GM18519 (cell line): ENCODE measurements around the gene ECT2.
"Not testable (repeated sequence)": the region's sequence is repeated elsewhere in the genome, so short reads cannot be mapped to it uniquely, and the experiment has no call there.

Experiments
- ATAC-seq: cut with Tn5 transposase; IDR thresholded peaks from one replicate; pipeline ENCODE4 v1.9.1; 2021; ENCODE audit warnings: mild to moderate bottlenecking, moderate library complexity; ENCODE audit not compliant: unreplicated experiment, low FRiP score

Gene ECT2

GRCh38 chr3:172726380-172726779 lies 24.1 kb upstream of the ECT2 start:
- no peak for ATAC-seq

GRCh38 chr3:172735014-172735413 lies 15.5 kb upstream of the ECT2 start:
- ATAC-seq: no peak

GRCh38 chr3:172739462-172739861 lies 11.1 kb upstream of the ECT2 start:
- no peak for ATAC-seq

- no peak for ATAC-seq
These were observed 4.1 kb upstream of the ECT2 start for GRCh38 chr3:172746475-172746874.

- no peak for ATAC-seq
These were observed 1.1 kb upstream of the ECT2 start for GRCh38 chr3:172749230-172749965.

GRCh38 chr3:172750069-172750367 lies 508 bp upstream of the ECT2 start:
- no peak for ATAC-seq

- ATAC-seq: no peak
These were observed 714 bp downstream of the ECT2 start for GRCh38 chr3:172751175-172751704.

- ATAC-seq: no peak
These were observed 2.1 kb downstream of the ECT2 start for GRCh38 chr3:172752651-172753050.

- no peak for ATAC-seq
These were observed 2.6 kb downstream of the ECT2 start for GRCh38 chr3:172753125-172753524.

- ATAC-seq: not testable (repeated sequence)
These were observed 9.9 kb downstream of the ECT2 start for GRCh38 chr3:172760416-172760815.

GRCh38 chr3:172766241-172766640 lies 15.7 kb downstream of the ECT2 start:
- ATAC-seq: no peak

- no peak for ATAC-seq
These were observed 16.3 kb downstream of the ECT2 start for GRCh38 chr3:172766718-172767405.

- ATAC-seq: no peak
These were observed 19.9 kb downstream of the ECT2 start for GRCh38 chr3:172770382-172770781.

GRCh38 chr3:172771672-172772071 lies 21.1 kb downstream of the ECT2 start:
- ATAC-seq: no peak

- ATAC-seq: no peak
These were observed 25.7 kb downstream of the ECT2 start for GRCh38 chr3:172776049-172776717.

GRCh38 chr3:172777901-172778300 lies 27.4 kb downstream of the ECT2 start:
- ATAC-seq: no peak

GRCh38 chr3:172782235-172782634 lies 31.7 kb downstream of the ECT2 start:
- no peak for ATAC-seq

GRCh38 chr3:172786036-172786435 lies 35.5 kb downstream of the ECT2 start:
- no peak for ATAC-seq

- no peak for ATAC-seq
These were observed 36.5 kb downstream of the ECT2 start for GRCh38 chr3:172787019-172787418.

- ATAC-seq: no peak
These were observed 37.2 kb downstream of the ECT2 start for GRCh38 chr3:172787746-172788145.

- no peak for ATAC-seq
These were observed 48.7 kb downstream of the ECT2 start for GRCh38 chr3:172799246-172799645.

- no peak for ATAC-seq
These were observed 49.6 kb downstream of the ECT2 start for GRCh38 chr3:172800156-172800555.
